Measurements from ENCODE around the gene UHMK1. TPM values are rescaled to one million over a fixed set of nuclear protein-coding genes. Genes with fewer than 3 reads are reported as not detected.
"Not testable (repeated sequence)": the region's sequence is repeated elsewhere in the genome, so short reads cannot be mapped to it uniquely, and the experiment has no call there.

UHMK1 gene
- total RNA-seq, 4 donors from 2014 or later, result 40.6 to 74.3 (median 49.5) TPM

DNA sequence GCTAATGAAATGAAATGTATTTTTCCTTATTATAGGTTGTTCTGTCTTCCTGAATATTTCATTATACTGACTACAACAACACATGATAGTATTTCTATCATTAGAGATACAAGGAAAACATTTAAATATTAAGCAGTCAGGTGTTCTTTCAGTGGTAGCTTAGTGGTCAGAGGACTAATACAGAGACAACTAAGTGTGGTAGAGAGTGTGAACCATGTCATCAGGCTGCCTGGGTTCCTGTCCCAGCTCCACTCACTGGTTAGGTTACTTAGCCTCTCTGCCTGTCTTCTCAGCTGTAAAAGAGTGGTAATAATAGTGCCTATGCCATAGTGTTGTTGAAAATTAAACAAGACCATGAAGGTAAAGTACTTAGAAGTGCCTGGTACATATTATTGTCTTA lies 67.8 kb downstream of the UHMK1 start:
- TF ChIP-seq POLR2A (IDR thresholded peaks at IDR 0.05), result no peak
- TF ChIP-seq CTCF (IDR thresholded peaks at IDR 0.05), result no peak
- peaks cover 0 to 32% (median 0%) of the 10 kb centered on the region in 3 donors for H3K36me3 ChIP-seq
- H3K27ac ChIP-seq, result no peak overlapping the region
- H3K4me3 ChIP-seq, result no peak overlapping the region
- no peaks in the 10 kb centered on the region for H3K9me3 ChIP-seq
- no peaks in the 10 kb centered on the region for H3K27me3 ChIP-seq
- peaks cover 0 to 25% (median 2%) of the 10 kb centered on the region in 4 donors for H3K4me1 ChIP-seq
- no peak for DNase-seq

DNA sequence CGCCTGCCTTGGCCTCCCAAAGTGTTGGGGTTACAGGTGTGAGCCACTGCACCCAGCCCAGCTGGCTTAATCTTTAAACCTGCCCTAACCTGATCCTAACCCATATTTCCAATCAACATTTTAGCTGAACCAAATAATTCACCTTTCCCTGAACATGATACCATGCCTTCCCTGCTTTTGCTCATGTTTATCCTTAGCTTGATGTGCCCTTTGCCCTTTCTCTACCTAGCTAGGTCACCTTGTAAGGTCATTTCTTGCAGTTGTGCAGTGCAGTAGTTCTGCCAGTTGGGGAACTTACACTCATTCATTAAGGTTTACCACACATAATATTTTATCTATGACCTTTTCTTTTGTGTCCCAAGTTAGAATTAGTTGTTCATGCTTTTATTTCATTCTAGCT lies 69.3 kb downstream of the UHMK1 start:
- no peak overlapping the region for H3K27ac ChIP-seq
- H3K9me3 ChIP-seq, result no peaks in the 10 kb centered on the region
- H3K4me1 ChIP-seq, result peaks cover 0 to 33% (median 2%) of the 10 kb centered on the region in 4 donors
- TF ChIP-seq POLR2A (IDR thresholded peaks at IDR 0.05), result no peak
- TF ChIP-seq CTCF (IDR thresholded peaks at IDR 0.05), result no peak
- peaks cover 0 to 32% (median 0%) of the 10 kb centered on the region in 3 donors for H3K36me3 ChIP-seq
- DNase-seq, result no peak
- no peaks in the 10 kb centered on the region for H3K27me3 ChIP-seq
- no peak overlapping the region for H3K4me3 ChIP-seq

DNA sequence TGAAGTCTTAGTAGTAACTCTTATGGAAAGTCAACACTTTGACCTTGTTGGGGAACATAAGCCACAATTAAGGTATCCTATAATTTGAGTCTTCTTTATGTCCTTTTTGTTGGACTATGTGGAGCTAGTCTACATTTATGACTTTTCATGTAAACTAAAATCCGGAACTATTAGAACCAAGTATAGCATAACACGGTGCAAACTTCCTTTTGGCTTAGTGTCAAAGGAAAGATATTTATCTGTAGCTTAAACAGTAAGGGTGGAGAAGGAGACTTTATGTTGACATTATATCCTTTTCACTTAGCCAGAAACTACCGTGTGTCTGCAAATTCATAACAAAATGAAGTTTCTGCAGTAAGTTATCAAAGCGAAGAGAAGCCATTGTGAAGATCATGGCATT lies 71.2 kb downstream of the UHMK1 start:
- Histone ChIP-seq H3K4me1 (peaks cover 0 to 38% (median 2%) of the 10 kb centered on the region in 4 donors), H3K27ac (peak overlapping the region in 2 of 4 donors; percentile 4 to 54), H3K36me3 (peaks cover 0 to 35% (median 0%) of the 10 kb centered on the region in 3 donors), H3K4me3 (no peak overlapping the region), H3K27me3 (no peaks in the 10 kb centered on the region), H3K9me3 (no peaks in the 10 kb centered on the region)
- TF ChIP-seq POLR2A (IDR thresholded peaks at IDR 0.05), result no peak
- DNase-seq, result no peak

DNA sequence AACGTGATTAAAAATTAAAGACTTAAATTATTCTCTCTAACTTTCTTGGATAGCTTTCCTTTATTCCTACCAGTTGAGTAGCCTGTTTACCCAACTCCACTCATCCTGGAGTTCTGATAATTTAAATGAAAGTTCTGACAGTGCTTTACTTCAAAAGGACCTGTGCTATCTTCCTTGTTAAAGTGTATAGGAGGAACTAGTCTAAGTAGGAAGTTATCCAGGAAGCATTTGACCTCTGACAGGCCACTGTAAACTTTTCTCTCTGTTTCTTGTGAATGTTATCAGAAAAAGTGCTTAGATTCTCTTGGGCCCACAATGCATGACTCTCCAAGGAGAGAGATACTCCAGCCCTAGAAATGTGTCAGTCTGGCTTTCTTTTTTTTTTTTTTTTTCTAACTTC lies 73.1 kb downstream of the UHMK1 start:
- Histone ChIP-seq H3K4me1 (peaks cover 0 to 32% (median 2%) of the 10 kb centered on the region in 4 donors), H3K27ac (no peak overlapping the region), H3K4me3 (no peak overlapping the region), H3K9me3 (no peaks in the 10 kb centered on the region), H3K36me3 (peaks cover 0 to 38% (median 0%) of the 10 kb centered on the region in 3 donors), H3K27me3 (no peaks in the 10 kb centered on the region)
- DNase-seq, result no peak
- TF ChIP-seq CTCF (IDR thresholded peaks at IDR 0.05) (no peak), POLR2A (IDR thresholded peaks at IDR 0.05) (no peak)

- not testable (repeated sequence) for H3K4me3 ChIP-seq, H3K27me3 ChIP-seq, H3K9me3 ChIP-seq, H3K27ac ChIP-seq, DNase-seq
- Histone ChIP-seq H3K36me3 (peaks cover 0 to 34% (median 0%) of the 10 kb centered on the region in 3 donors), H3K4me1 (peaks cover 0 to 32% (median 2%) of the 10 kb centered on the region in 4 donors)
Observed at GRCh38 chr1:162571121-162571520, 73.5 kb downstream of the UHMK1 start.

GRCh38 chr1:162571696-162572095 lies 74.1 kb downstream of the UHMK1 start:
- Histone ChIP-seq H3K36me3 (peaks cover 0 to 30% (median 0%) of the 10 kb centered on the region in 3 donors), H3K9me3 (no peaks in the 10 kb centered on the region), H3K27ac (no peak overlapping the region), H3K27me3 (no peaks in the 10 kb centered on the region), H3K4me1 (peaks cover 0 to 32% (median 2%) of the 10 kb centered on the region in 4 donors), H3K4me3 (no peak overlapping the region)
- no peak for TF ChIP-seq POLR2A (IDR thresholded peaks at IDR 0.05)
- TF ChIP-seq CTCF (IDR thresholded peaks at IDR 0.05), result no peak
- no peak for DNase-seq

DNA sequence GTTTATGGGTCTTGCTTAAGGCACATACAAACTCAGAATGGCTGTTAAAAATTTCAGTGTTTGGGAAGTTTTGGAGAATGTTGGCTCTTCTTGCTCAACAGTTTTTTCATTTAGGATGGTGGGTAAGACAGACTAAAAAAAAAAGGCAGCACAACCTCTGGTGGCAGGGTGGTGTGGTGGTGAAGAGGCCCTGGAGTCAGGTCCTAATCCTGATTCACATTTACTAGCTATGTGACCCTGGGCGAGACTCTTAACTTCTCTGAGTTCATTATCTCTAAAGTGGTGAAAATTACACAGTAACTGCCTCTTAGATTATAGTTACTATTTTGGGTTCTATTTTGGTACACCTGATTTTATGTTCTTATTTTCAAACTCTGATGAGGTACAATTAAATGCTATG lies 75.5 kb downstream of the UHMK1 start:
- DNase-seq, result no peak
- H3K4me1 ChIP-seq, result peaks cover 0 to 29% (median 2%) of the 10 kb centered on the region in 4 donors
- no peak overlapping the region for H3K27ac ChIP-seq

More for the DNA sequence above, 75.5 kb downstream of the UHMK1 start:
- H3K4me3 ChIP-seq, result no peak overlapping the region
- TF ChIP-seq POLR2A (IDR thresholded peaks at IDR 0.05) (no peak), CTCF (IDR thresholded peaks at IDR 0.05) (no peak)
- H3K36me3 ChIP-seq, result peaks cover 0 to 29% (median 0%) of the 10 kb centered on the region in 3 donors
- H3K9me3 ChIP-seq, result no peaks in the 10 kb centered on the region
- H3K27me3 ChIP-seq, result no peaks in the 10 kb centered on the region
